GM06990 (cell line): ENCODE data around the gene HBQ1.
"Not testable (repeated sequence)": the region's sequence is repeated elsewhere in the genome, so short reads cannot be mapped to it uniquely, and the experiment has no call there.

Experiments
- DNase-seq: peaks from one replicate; pipeline ENCODE4 v3.0.0-alpha.2; 2011; ENCODE audit not compliant: insufficient read length; ENCODE audit errors: extremely low read depth
- H3K27me3 ChIP-seq: replicated peaks from 2 replicates; pipeline ENCODE4 v1.6.0; 2011; ENCODE audit warnings: low read length; ENCODE audit not compliant: control insufficient read depth, insufficient read depth
- H3K36me3 ChIP-seq: 2 replicates; pipeline ENCODE4 v1.5.1; 2011; ENCODE audit warnings: low read length; ENCODE audit not compliant: control insufficient read depth, insufficient read depth
- H3K4me3 ChIP-seq: replicated peaks from 2 replicates; pipeline ENCODE4 v1.5.1; 2011; ENCODE audit warnings: low read depth, mild to moderate bottlenecking, control low read depth, low read length
- TF ChIP-seq, protein P1 (sequence below): IDR thresholded peaks from 2 replicates; pipeline ENCODE4 v1.5.1; 2011; ENCODE audit warnings: low read length, control low read depth, mild to moderate bottlenecking, inconsistent platforms; ENCODE audit not compliant: insufficient read depth, poor library complexity, severe bottlenecking

The HBQ1 gene

DNA sequence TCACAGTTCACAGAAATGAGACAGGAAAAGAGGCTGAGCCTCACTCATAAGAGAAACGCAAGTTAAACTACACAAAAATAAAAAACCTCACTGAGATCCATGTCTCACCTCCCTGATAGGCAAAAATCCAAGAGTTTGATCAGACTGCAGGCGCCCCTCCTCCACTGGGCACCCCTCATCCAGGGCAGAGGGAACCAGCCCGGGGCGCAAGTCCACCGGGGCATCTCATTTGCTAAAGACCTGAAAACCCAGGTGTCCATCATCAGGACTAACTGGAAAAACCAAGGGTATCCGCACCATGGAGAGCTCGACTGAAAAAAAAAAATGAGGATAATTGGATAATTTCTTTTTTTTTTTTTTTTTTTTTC, 25.2 kb upstream of the HBQ1 start:
- no peak for DNase-seq
- H3K27me3 ChIP-seq, result no peaks in the 10 kb centered on the region
- no peak overlapping the region for H3K4me3 ChIP-seq
- no peaks in the 10 kb centered on the region for H3K36me3 ChIP-seq
- TF ChIP-seq, protein P1, sequence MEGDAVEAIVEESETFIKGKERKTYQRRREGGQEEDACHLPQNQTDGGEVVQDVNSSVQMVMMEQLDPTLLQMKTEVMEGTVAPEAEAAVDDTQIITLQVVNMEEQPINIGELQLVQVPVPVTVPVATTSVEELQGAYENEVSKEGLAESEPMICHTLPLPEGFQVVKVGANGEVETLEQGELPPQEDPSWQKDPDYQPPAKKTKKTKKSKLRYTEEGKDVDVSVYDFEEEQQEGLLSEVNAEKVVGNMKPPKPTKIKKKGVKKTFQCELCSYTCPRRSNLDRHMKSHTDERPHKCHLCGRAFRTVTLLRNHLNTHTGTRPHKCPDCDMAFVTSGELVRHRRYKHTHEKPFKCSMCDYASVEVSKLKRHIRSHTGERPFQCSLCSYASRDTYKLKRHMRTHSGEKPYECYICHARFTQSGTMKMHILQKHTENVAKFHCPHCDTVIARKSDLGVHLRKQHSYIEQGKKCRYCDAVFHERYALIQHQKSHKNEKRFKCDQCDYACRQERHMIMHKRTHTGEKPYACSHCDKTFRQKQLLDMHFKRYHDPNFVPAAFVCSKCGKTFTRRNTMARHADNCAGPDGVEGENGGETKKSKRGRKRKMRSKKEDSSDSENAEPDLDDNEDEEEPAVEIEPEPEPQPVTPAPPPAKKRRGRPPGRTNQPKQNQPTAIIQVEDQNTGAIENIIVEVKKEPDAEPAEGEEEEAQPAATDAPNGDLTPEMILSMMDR, result no peak

DNA sequence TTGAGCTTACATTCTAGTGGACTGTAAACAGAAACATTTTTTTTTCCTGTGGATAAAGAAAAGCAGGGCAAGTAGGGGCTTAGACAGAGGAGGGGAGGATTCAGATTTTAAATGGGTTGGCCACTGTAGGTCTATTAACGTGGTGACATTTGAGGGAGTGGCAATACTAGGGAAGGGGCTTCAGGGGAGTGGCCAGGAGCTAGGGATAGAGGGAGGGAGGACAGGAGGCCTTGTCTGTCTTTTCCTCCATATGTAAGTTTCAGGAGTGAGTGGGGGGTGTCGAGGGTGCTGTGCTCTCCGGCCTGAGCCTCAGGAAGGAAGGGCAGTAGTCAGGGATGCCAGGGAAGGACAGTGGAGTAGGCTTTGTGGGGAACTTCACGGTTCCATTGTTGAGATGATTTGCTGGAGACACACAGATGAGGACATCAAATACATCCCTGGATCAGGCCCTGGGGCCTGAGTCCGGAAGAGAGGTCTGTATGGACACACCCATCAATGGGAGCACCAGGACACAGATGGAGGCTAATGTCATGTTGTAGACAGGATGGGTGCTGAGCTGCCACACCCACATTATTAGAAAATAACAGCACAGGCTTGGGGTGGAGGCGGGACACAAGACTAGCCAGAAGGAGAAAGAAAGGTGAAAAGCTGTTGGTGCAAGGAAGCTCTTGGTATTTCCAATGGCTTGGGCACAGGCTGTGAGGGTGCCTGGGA, 21.0 kb upstream of the HBQ1 start:
- TF ChIP-seq, protein P1, result no peak
- no peak overlapping the region for H3K4me3 ChIP-seq
- no peaks in the 10 kb centered on the region for H3K27me3 ChIP-seq
- DNase-seq, result no peak
- no peaks in the 10 kb centered on the region for H3K36me3 ChIP-seq

DNA sequence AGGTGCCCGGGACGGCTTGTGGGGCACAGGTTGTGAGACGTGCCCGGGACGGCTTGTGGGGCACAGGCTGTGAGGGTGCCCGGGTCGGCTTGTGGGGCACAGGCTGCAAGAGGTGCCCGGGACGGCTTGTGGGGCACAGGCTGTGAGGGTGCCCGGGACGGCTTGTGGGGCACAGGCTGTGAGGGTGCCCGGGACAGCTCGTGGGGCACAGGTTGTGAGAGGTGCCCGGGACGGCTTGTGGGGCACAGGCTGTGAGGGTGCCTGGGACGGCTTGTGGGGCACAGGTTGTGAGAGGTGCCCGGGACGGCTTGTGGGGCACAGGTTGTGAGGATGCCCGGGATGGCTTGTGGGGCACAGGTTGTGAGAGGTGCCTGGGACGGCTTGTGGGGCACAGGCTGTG, 20.0 kb upstream of the HBQ1 start:
- DNase-seq, H3K4me3 ChIP-seq, H3K27me3 ChIP-seq, H3K36me3 ChIP-seq: not testable (repeated sequence)

DNA sequence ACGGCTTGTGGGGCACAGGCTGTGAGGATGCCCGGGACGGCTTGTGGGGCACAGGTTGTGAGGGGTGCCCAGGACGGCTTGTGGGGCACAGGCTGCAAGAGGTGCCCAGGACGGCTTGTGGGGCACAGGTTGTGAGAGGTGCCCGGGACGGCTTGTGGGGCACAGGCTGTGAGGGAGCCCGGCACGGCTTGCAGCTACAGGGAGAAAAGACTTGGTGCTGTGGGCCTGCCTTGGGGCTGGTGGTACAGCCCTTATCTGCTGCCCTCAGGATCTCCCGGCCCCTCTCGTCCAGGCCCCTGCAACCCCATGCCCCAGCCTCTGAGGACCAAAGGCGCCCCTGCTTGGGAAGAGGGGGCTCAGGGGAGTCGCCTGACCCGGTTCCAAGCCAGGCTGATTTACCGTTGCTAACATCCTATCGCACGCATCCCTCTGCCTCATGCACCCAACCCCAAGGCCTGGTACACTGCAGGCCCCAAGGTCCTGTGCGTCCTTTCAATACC, 19.5 kb upstream of the HBQ1 start:
- DNase-seq, result no peak
- TF ChIP-seq, protein P1, result no peak
- no peak overlapping the region for H3K4me3 ChIP-seq
- no peaks in the 10 kb centered on the region; the same call in 1 of the 2 replicates for H3K27me3 ChIP-seq
- H3K36me3 ChIP-seq, result no peaks in the 10 kb centered on the region

DNA sequence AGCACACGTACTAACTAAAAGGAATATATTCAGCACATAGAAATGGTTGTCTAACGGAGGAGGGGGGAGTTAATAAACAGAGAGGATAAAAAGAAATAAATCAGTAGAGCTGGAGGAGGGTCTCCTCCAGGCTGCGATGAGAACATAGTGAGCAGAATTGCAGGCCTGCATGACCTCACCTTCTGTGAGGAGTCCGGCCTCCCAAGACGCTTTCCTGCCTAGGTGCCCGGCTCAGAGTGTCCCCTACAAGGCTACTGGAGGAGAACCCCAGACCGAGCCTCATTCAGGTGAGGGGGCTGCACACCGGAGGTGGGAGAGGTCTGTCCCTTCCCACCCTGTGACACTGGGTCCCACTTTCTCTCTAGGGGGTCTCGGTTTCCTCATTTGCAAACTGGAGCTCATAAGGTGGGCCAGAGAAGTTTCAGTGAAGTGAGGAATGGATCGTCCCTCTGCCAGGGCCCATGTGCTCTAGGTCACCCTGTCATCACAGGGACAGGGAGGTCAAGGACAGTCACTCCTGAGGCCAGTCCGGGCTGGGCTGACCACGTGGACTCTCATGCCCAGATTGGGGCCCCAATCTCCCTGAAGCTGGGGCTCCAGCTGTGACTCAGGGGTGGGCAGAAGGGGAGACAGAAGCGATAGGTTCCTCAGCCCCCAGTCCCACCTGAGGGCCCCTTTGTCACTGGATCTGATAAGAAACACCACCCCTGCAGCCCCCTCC, 17.8 kb upstream of the HBQ1 start:
- H3K27me3 ChIP-seq, result peaks cover 2% of the 10 kb centered on the region; the same call in 1 of the 2 replicates
- TF ChIP-seq, protein P1, result no peak
- H3K4me3 ChIP-seq, result no peak overlapping the region
- no peaks in the 10 kb centered on the region for H3K36me3 ChIP-seq
- DNase-seq, result no peak

DNA sequence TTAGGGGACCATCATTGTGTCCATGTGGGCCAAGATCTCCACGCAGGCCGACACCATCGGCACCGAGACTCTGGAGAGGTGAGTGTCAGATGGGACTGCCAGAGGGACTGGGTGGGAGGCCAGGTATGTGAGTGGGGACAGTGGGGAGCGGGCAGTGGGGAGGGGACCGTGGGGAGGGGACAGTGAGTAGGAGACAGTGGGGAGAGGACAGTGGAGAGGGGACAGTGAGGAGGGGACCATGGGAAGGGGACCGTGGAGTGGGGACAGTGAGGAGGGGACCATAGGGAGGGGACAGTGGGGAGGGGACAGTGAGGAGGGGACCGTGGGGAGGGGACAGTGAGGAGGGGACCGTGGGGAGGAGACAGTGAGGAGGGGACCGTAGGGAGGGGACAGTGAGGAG, 17.1 kb upstream of the HBQ1 start:
- not testable (repeated sequence) for H3K27me3 ChIP-seq, H3K36me3 ChIP-seq, H3K4me3 ChIP-seq, DNase-seq

DNA sequence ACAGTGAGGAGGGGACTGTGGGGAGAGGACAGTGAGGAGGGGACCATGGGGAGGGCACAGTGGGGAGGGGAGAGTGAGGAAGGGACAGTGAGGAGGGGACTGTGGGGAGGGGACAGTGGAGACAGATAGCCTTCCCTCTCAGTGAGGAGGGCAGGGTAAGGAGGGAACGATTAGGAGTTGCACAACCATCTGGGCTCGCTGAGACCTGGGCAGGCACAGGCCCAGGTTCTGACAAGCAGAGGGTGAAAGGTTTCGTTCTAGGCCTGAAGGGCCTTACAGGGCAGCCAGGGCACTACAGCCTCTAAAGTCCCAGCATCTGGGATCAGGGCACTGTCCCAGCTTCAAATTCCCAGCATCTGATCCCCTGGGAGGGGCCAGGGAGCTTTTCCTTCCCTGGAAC, 16.6 kb upstream of the HBQ1 start:
- H3K36me3 ChIP-seq, H3K27me3 ChIP-seq, H3K4me3 ChIP-seq, DNase-seq: not testable (repeated sequence)

DNA sequence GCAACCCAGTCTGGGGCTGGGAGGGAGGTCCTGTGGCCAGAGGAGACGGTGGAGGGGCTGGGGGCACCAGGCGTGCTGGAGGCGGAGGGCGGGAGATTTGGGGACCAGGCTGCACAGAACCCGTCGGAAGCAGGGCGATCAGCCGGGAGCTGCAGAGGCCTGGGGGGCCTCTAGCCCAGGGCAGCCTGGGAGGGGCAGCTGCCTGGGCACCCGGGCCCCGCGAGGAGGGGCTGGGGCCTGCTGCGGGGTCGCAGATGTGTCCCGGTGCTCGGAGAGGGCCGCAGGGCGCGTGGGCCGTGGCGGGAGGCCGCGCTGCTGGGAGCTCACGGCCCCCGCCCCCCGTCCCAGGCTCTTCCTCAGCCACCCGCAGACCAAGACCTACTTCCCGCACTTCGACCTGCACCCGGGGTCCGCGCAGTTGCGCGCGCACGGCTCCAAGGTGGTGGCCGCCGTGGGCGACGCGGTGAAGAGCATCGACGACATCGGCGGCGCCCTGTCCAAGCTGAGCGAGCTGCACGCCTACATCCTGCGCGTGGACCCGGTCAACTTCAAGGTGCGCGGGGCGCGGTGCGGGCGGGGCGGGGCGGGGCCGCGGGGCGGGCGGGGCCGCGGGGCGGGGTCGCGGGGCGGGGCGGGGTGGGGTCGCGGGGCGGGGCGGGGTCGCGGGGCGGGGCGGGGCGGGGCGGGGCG, 16.0 kb upstream of the HBQ1 start:
- H3K36me3 ChIP-seq, H3K27me3 ChIP-seq, H3K4me3 ChIP-seq, DNase-seq: not testable (repeated sequence)
